GM12878 (cell line): ENCODE data around the gene PSAP. TPM values are rescaled to one million over a fixed set of nuclear protein-coding genes. Genes with fewer than 3 reads are reported as not detected.

ENCODE experiments used
- ATF2 ChIP-seq: IDR thresholded peaks from 2 replicates; pipeline ENCODE4 v1.6.1; 2012; ENCODE audit warnings: low read length, inconsistent platforms
- BCL11A ChIP-seq: IDR thresholded peaks from 2 replicates; pipeline ENCODE4 v1.6.1; 2011; ENCODE audit warnings: low read depth, low read length
- CBX5 ChIP-seq: sonication (generic); IDR thresholded peaks from 2 replicates; pipeline ENCODE4 v1.6.1; 2016; ENCODE audit warnings: low read depth, moderate library complexity, mild to moderate bottlenecking, inconsistent platforms
- CHD4 ChIP-seq: fragments of 200-600 bp; sonication (generic); IDR thresholded peaks from 2 replicates; pipeline ENCODE4 v1.6.1; 2016; ENCODE audit warnings: mild to moderate bottlenecking
- EP300 ChIP-seq, 2 experiments: fragments of 150-350 bp in 1 of 2; IDR thresholded peaks; 2 replicates each; pipeline ENCODE4 v1.6.1; 2011 to 2012; ENCODE audit warnings: low read depth in 2 of 2, low read length in 2 of 2, borderline replicate concordance in 1 of 2, improper control_type of control experiment in 1 of 2, inconsistent platforms in 1 of 2; ENCODE audit not compliant: control insufficient read depth in 1 of 2
- IRF4 ChIP-seq: IDR thresholded peaks from 2 replicates; pipeline ENCODE4 v1.6.1; 2011; ENCODE audit warnings: low read depth, low read length
- NKRF ChIP-seq: fragments of 450-650 bp; conservative IDR thresholded peaks from 2 replicates; pipeline ENCODE4 v1.6.1; 2017; ENCODE audit warnings: mild to moderate bottlenecking, moderate library complexity
- PAX8 ChIP-seq: fragments of 450-650 bp; IDR thresholded peaks from 2 replicates; pipeline ENCODE4 v1.6.1; 2017; ENCODE audit warnings: mild to moderate bottlenecking, moderate library complexity
- STAT1 ChIP-seq: fragments of 450-650 bp; conservative IDR thresholded peaks from 2 replicates; pipeline ENCODE4 v1.6.1; 2014; ENCODE audit warnings: antibody characterized with exemption, mild to moderate bottlenecking
- STAT3 ChIP-seq: IDR thresholded peaks from 2 replicates; pipeline ENCODE4 v1.6.1; 2011; ENCODE audit warnings: low read depth, low read length, improper control_type of control experiment
- ZBTB11 ChIP-seq: fragments of 450-650 bp; formaldehyde crosslinking; IDR thresholded peaks from 2 replicates; pipeline ENCODE4 v1.5.0; 2022; ENCODE audit warnings: mild to moderate bottlenecking, missing genetic modification characterization
- ZNF217 ChIP-seq: fragments of 450-650 bp; IDR thresholded peaks from 2 replicates; pipeline ENCODE4 v1.6.1; 2017; ENCODE audit warnings: antibody characterized with exemption, mild to moderate bottlenecking
- ZZZ3 ChIP-seq: IDR thresholded peaks from 2 replicates; pipeline ENCODE4 v1.6.1; 2011; ENCODE audit warnings: low read depth; ENCODE audit not compliant: control insufficient read depth, insufficient read length
- polyA plus RNA-seq, 11 experiments: library from polyadenylated mRNA; depleted of rRNA in 4 of 11; unstranded in 6 of 11; stranded (reverse) in 5 of 11; fragments of >200 nt; fragmentation: Nextera tagmentation in 4 of 11; fragmentation: Illumina TruSeq in 1 of 11; extraction: Ambion mirVana in 4 of 11; extraction: Trizol in 1 of 11; gene quantifications; 1 replicate in 1 of 11; 2 replicates in 10 of 11; pipeline versions ENCODE4 v1.2.1 to v1.2.3, GENCODE V29; 2011 to 2016; ENCODE audit warnings: inconsistent platforms in 2 of 11, missing spikeins in 2 of 11, low read depth in 1 of 11
- total RNA-seq, 4 experiments: library from RNA; depleted of rRNA in 3 of 4; stranded (reverse); fragments of >200 nt in 3 of 4; fragmentation: Illumina TruSeq in 1 of 4; extraction: Trizol in 1 of 4; gene quantifications; 2 replicates each; pipeline versions ENCODE4 v1.2.1 to v1.2.3, GENCODE V29; 2013 to 2021
- TF ChIP-seq, protein P1 (sequence below): fragments of 450-650 bp; IDR thresholded peaks from 2 replicates; pipeline ENCODE4 v1.6.1; 2018; ENCODE audit warnings: mild to moderate bottlenecking, low read depth, moderate library complexity; ENCODE audit not compliant: partially characterized antibody
- TF ChIP-seq, protein P2 (sequence below): fragments of 450-650 bp; IDR thresholded peaks from 2 replicates; pipeline ENCODE4 v1.6.1; 2018; ENCODE audit warnings: borderline replicate concordance, mild to moderate bottlenecking; ENCODE audit not compliant: partially characterized antibody
- TF ChIP-seq, protein P3 (sequence below): IDR thresholded peaks from 2 replicates; pipeline ENCODE4 v1.6.1; 2012; ENCODE audit warnings: low read depth, low read length, improper control_type of control experiment

Gene PSAP
- total and polyA plus RNA-seq, 10 of the 15 experiments (the other 5 are each of a cell fraction or from before 2014, with no cell fraction given), result 178 to 336 (median 286) TPM

DNA sequence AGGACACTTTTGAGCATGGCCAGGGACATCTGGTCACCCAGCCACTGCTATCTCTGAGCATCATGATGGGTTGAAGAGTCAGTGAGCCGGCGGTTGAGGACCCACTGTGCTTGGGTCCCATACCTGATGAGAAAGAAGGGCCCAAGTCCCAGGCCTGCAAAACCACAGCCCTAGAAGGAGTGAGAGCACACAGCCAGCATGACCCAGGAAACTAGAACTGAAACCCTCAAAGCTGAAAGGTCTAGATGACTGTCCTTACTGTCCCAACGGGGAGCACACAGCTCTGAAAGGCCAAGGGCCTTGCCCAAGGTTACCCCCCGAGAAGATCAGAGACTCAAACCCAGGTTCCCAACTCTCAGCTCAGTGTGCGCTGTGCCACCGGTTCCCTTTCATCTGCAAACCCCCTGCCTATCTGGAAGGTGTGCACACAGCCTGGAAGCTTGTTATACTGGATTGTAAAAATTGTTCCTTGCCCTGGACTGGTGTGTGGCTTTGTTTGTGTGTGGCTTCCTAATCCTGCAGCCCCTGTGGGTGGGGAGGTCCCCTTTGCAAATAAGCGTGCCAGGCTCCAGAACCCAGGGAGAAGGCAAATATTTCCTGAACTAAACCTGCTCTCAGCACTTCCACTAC is 22.6 kb upstream of the PSAP start (continued):
- TF ChIP-seq EP300 (IDR thresholded peaks at IDR 0.05; ENCODE audit: borderline replicate concordance in 1 of 2, control insufficient read depth in 1 of 2, low read depth in 2 of 2, low read length in 2 of 2) (0 out of 4 replicates have a peak, but pooled peaks of 1 of the 2 experiments have one; percentile 34), NKRF (no peak), CBX5 (peak; percentile 69; the same call in 1 of the 2 replicates), ATF2 (peak; percentile 86), ZZZ3 (no peak), ZNF217 (no peak), IRF4 (peak; percentile 94), BCL11A (peak; percentile 75), PAX8 (no peak), CHD4 (no peak), STAT3 (no peak), STAT1 (no peak), ZBTB11 (no peak)
- TF ChIP-seq, protein P1, sequence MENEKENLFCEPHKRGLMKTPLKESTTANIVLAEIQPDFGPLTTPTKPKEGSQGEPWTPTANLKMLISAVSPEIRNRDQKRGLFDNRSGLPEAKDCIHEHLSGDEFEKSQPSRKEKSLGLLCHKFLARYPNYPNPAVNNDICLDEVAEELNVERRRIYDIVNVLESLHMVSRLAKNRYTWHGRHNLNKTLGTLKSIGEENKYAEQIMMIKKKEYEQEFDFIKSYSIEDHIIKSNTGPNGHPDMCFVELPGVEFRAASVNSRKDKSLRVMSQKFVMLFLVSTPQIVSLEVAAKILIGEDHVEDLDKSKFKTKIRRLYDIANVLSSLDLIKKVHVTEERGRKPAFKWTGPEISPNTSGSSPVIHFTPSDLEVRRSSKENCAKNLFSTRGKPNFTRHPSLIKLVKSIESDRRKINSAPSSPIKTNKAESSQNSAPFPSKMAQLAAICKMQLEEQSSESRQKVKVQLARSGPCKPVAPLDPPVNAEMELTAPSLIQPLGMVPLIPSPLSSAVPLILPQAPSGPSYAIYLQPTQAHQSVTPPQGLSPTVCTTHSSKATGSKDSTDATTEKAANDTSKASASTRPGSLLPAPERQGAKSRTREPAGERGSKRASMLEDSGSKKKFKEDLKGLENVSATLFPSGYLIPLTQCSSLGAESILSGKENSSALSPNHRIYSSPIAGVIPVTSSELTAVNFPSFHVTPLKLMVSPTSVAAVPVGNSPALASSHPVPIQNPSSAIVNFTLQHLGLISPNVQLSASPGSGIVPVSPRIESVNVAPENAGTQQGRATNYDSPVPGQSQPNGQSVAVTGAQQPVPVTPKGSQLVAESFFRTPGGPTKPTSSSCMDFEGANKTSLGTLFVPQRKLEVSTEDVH, result no peak
- TF ChIP-seq, protein P2, sequence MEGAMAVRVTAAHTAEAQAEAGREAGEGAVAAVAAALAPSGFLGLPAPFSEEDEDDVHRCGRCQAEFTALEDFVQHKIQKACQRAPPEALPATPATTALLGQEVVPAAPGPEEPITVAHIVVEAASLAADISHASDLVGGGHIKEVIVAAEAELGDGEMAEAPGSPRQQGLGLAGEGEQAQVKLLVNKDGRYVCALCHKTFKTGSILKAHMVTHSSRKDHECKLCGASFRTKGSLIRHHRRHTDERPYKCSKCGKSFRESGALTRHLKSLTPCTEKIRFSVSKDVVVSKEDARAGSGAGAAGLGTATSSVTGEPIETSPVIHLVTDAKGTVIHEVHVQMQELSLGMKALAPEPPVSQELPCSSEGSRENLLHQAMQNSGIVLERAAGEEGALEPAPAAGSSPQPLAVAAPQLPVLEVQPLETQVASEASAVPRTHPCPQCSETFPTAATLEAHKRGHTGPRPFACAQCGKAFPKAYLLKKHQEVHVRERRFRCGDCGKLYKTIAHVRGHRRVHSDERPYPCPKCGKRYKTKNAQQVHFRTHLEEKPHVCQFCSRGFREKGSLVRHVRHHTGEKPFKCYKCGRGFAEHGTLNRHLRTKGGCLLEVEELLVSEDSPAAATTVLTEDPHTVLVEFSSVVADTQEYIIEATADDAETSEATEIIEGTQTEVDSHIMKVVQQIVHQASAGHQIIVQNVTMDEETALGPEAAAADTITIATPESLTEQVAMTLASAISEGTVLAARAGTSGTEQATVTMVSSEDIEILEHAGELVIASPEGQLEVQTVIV, result no peak
- TF ChIP-seq, protein P3, sequence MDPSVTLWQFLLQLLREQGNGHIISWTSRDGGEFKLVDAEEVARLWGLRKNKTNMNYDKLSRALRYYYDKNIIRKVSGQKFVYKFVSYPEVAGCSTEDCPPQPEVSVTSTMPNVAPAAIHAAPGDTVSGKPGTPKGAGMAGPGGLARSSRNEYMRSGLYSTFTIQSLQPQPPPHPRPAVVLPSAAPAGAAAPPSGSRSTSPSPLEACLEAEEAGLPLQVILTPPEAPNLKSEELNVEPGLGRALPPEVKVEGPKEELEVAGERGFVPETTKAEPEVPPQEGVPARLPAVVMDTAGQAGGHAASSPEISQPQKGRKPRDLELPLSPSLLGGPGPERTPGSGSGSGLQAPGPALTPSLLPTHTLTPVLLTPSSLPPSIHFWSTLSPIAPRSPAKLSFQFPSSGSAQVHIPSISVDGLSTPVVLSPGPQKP, result no peak
